ENCODE measurements around the gene MINDY3.

DNA sequence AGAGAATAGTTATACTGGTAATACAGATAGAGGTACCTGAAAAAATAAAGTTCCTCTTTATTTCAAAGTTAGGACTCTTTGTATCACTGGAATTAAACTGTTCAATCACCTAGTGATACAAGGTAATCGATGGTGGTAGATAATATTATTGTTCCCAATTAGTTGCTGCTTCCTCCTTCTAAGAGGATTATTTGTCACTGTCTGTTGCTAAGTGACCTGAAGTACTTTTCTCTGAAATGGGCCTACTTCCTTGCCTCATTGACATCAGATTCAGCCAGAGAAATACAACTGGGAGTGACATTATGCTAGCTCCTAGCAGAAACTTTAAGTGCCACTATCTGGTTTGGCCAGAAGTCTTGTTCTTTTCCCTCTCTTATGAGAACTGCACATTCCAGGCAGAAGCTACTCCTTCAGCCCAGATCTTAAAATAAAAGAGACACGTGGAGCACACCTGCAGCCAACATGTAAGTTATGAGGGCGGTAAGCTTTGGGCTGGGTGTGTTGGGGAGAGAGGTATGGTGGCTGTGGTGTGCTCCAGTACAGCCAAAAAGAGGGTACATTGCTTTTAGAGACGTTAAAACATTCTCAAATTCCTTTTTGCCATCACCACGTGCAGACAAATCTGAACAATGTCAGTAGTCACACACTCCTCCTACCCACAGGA lies 54.8 kb downstream of the MINDY3 start:
- TF ChIP-seq POLR2AphosphoS5 (IDR thresholded peaks at IDR 0.05; ENCODE audit: low read depth, low read length) (no peak), POLR2A (IDR thresholded peaks at IDR 0.05; ENCODE audit: low read depth, low read length) (no peak), TAF1 (IDR thresholded peaks at IDR 0.05; ENCODE audit: low read depth, low read length) (no peak), POU2F2 (IDR thresholded peaks at IDR 0.05; ENCODE audit: low read depth, low read length) (no peak), SPI1 (IDR thresholded peaks at IDR 0.05; ENCODE audit: low read depth, low read length) (no peak), PAX5 (IDR thresholded peaks at IDR 0.05; ENCODE audit: insufficient read depth, low read length, severe bottlenecking) (no peak)
